ENCODE measurements around the gene SCARB1.

The SCARB1 gene

GRCh38 chr12:124819525-124819924 lies 44.1 kb downstream of the SCARB1 start:
- no peak for DNase-seq

- DNase-seq = no peak
Measured at GRCh38 chr12:124819080-124819479, 44.6 kb downstream of the SCARB1 start.

- DNase-seq = no peak
Measured at GRCh38 chr12:124817076-124818000, 46.3 kb downstream of the SCARB1 start.

- DNase-seq = no peak
Measured at GRCh38 chr12:124816295-124816854, 47.3 kb downstream of the SCARB1 start.

GRCh38 chr12:124814741-124815613 lies 48.7 kb downstream of the SCARB1 start:
- DNase-seq = no peak

GRCh38 chr12:124813782-124814181 lies 49.9 kb downstream of the SCARB1 start:
- no peak for DNase-seq

- no peak for DNase-seq
Measured at GRCh38 chr12:124812979-124813378, 50.7 kb downstream of the SCARB1 start.

- DNase-seq = no peak
Measured at GRCh38 chr12:124812356-124812755, 51.3 kb downstream of the SCARB1 start.

- no peak for DNase-seq
Measured at GRCh38 chr12:124811633-124812032, 52.0 kb downstream of the SCARB1 start.

GRCh38 chr12:124809878-124810277 lies 53.8 kb downstream of the SCARB1 start:
- DNase-seq = no peak

- DNase-seq = no peak
Measured at GRCh38 chr12:124809391-124809790, 54.3 kb downstream of the SCARB1 start.

- no peak for DNase-seq
Measured at GRCh38 chr12:124808272-124808671, 55.4 kb downstream of the SCARB1 start.

GRCh38 chr12:124805876-124806668 lies 57.6 kb downstream of the SCARB1 start:
- no peak for DNase-seq

GRCh38 chr12:124805050-124805449 lies 58.6 kb downstream of the SCARB1 start:
- no peak for DNase-seq

- DNase-seq = no peak
Measured at GRCh38 chr12:124804011-124804621, 59.5 kb downstream of the SCARB1 start.

GRCh38 chr12:124802361-124802760 lies 61.3 kb downstream of the SCARB1 start:
- no peak for DNase-seq

- no peak for DNase-seq
Measured at GRCh38 chr12:124800506-124800905, 63.2 kb downstream of the SCARB1 start.

GRCh38 chr12:124797321-124797720 lies 66.3 kb downstream of the SCARB1 start:
- DNase-seq = no peak

GRCh38 chr12:124796303-124796960 lies 67.2 kb downstream of the SCARB1 start:
- DNase-seq = no peak

GRCh38 chr12:124795081-124795948 lies 68.3 kb downstream of the SCARB1 start:
- DNase-seq = no peak

Measured in effector CD4-positive, alpha-beta T cell (primary cell).